ENCODE results near the gene SERPINA12.

Gene SERPINA12

DNA sequence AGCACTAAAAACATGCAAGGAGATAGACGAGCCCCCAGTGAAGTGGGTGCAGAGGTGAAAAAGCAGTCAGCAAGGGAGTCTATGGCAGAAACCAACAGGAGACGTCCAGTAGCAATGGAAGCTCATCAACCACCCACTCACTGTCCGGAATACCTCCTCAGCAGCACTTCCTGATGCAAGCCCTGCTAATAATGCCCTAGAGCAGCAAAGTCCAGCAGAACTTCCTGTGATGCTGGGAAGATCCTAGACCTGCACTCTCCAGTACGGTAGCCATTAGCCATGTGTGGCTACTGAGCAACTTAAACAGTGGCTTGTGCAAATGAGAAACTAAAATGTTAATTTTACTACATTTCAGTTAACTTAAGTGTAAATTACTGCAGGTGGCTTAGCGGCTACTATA is 44.2 kb downstream of the SERPINA12 start:
- DNase-seq (ENCODE audit: low read depth): no peak

DNA sequence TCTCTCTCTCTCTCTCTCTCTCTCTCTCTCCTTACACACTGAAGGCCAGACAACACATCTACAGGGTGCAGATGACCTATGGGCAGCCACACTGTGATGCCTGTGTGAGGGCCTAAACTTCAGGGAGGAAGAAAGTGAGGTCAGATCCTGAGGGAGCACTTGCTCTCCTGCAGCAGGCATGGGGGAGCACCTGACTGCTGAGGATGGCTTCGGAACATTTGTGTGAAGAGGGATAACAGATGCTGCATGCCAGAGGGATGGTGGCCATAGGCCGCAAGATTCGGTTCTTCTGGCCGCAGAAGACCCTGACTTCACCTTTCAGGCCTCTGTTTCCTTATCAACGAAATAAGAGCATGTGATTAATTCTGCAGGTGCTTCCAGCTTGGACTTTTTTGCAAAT is 45.0 kb downstream of the SERPINA12 start:
- DNase-seq (ENCODE audit: low read depth): no peak

DNA sequence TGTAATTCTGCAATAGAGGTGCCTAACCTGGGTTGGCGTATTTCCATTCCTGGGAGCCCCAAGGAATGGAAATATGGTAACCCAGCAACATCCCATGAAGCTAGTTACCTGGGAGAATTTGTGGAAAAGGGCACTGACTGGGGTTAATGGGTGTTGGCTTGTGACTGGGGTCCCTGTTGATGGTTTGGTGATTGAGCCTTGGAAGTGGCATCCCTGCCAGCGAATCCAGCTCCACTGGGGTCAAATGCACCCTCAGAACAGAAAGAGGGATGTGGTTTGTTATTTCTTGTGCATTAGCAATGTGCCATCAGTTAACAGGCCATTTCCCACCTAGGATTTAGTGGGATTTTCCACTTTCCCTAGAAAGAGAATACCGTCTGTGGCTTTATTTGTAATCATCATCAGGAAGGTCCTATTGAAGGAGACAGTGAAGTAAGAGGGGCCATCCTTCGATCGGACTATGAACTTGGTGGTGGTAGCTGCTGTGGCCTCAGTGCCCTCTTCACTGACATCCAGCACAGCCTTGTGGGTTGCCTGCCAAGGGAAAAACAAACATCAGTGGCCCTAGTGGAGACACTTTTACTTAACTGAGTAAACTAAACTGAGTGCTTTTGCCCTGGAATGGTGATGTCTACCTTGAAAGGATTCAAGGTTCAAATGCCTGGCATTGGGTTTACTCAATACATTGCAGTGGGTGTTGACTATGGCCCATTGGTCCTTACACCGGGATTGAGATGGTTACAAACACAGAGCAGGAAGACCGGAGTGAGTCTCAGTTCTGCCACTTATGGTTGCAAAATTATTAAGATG is 46.3 kb downstream of the SERPINA12 start:
- DNase-seq (ENCODE audit: low read depth): no peak

DNA sequence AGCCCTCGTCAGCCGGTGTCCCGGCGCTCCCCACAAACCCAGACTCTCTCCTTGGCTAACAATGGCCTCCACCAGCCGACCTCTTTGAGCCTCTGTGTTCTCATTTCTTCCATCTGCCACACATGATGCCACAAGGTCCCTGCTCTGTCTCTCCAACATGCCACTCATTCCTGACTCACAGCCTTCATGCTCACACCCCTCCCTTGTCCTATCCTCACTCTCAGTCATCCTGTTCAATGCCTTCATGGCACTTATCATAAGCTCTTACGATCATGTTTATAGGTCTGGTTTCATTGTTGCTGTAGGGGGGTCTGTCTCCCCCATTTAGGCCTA is 47.1 kb downstream of the SERPINA12 start:
- DNase-seq (ENCODE audit: low read depth): no peak

DNA sequence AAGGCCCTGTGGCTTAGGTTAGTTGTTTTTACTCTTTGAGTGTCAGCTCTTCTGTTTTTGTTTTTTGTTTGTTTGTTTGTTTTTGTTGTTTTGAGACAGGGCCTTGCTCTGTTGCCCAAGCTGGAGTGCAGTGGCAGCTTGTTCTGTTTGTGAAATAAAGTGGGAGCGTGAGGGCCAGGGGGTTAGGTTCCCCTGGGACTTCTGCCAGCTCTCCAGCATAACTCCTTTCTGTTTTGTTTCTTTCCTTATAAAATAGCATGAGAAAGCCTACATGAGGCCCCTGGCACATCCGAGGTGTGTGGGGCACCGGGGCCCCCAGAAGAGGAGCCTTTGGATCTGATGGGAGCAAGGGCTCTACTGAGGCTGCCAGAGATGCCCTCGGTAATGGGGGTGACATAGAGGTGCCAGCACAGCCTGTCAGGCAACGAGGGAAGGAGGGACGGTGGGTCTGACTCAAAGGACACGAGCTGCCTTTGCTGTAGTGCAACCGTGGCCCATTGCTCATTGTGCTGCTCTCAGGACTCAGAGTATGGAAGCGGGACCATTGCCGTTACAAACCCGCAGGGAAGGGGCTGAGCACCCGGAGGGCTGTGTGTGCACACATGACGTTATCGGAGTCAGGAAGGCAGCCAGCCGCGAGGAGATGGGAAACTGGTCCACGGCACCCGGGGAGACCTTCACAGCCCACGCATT is 47.6 kb downstream of the SERPINA12 start:
- no peak for DNase-seq (ENCODE audit: low read depth)

DNA sequence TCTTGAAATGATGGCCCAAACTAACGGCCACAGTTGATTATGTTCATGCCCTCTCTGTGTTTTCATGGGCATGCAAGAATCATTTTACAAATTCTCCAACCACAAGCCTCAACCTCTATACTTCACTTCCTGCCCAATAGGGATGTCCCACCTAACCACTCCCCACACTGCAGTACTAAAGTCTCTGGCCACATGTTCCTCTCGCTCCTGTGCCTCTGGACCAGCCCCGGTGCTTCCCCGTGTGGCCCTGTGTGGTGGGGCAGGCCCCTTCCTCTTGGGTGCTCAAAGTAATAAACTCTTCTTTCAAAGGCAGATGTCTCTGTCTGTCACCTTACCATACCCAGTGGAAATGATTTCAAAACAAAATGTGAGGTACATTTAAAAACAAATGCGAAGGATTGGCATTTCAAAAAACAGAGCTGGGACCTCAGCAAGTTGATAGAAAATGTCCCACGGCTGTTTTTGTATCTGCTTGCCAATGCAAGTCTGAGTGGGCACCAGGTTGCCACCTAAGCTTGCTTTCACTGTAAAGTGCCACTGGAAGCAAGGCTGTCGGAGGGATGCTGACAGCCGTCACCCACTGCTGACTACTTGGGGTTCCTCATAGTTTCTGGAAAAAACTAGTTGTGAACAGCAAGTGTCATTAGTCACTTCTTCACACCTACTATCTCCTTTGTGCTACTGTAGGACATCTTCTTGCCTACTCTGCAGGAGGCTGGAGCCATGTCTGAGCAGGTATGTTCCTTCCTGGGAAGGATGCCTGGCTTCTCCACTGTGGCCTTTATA is 48.4 kb downstream of the SERPINA12 start:
- DNase-seq (ENCODE audit: low read depth): no peak

DNA sequence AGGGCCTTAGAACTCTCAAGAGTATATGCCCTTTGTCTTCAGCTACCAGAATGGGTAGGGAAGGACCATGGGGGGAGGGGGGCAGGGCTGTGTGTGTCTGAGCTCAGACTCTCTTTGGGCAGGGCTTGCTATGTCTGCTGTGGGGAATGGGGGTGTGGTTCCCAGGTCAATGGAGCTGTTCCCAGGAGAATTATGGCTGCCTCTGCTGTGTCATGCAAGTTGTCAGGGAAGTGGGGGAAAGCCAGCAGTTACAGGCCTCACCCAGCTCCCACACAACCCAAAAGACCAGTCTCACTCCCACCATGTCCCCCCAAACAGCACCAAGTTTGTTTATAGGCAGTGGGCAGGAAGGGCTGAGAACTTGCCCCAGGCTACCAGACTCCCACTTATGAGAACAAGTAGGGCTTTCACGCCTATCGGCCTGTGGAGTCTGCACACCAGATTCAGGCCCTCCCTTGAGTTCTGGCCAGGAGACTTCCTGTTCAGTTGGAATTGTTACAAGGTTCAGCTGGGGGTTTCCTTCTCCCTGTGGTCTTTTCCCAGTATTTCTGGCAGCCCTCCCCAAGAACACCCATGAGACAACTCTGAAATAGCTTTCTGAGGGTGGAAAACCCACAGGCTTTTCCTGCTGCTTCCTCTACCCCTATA is 50.6 kb downstream of the SERPINA12 start:
- no peak for DNase-seq (ENCODE audit: low read depth)

DNA sequence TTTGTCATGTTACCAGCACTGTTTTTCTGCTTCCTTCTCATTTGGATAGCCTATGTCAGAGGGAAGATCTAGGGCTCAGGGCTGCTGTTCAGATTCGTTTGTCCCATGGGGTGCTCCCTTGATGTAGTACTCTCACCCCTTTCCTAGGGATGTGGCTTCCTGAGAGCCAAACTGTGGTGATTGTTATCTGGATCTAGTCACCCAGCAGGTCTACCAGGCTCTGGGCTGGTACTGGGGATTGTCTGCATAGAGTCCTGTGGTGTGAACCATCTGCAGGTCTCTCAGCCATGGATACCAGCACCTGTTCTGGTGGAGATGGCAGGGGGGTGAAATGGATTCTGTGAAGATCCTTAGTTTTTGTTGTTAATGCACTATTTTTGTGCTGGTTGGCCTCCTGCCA is 51.2 kb downstream of the SERPINA12 start:
- no peak for DNase-seq (ENCODE audit: low read depth)

DNA sequence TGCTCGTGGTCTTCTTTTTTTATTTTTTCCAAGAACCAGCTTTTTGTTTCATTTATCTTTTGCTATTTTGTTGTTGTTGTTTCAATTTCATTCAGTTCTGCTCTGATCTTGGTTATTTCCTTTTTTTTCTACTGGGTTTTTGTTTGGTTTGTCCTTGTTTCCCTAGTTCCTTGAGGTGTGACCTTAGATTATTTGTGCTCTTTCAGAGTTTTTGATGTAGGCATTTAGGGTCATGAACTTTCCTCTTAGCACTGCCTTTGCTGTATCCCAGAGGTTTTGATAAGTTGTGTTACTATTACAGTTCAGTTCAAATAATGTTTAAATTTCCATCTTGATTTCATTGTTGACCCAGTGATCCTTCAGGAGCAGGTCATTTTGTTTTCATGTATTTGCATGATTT is 53.3 kb downstream of the SERPINA12 start:
- DNase-seq (ENCODE audit: low read depth): no peak

DNA sequence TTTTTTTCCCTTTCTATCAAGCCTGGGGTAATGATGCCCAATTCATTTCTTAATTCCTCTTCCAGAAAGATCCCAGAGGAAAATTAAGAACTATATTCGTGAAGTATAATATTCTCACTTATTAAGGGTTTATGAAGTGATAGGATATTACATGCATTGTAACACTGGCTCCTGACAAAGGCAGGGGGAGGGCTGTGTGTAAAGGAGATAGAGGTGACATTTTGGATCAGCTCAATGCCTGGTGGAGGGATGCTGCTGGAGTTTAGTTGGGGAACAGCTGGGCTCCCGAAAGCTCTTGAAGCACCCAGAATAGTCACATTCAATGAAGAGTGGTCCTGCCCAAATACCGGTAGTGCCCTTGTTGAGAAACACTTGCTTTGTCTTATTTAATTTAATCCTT is 57.4 kb downstream of the SERPINA12 start:
- no peak for DNase-seq (ENCODE audit: low read depth)

DNA sequence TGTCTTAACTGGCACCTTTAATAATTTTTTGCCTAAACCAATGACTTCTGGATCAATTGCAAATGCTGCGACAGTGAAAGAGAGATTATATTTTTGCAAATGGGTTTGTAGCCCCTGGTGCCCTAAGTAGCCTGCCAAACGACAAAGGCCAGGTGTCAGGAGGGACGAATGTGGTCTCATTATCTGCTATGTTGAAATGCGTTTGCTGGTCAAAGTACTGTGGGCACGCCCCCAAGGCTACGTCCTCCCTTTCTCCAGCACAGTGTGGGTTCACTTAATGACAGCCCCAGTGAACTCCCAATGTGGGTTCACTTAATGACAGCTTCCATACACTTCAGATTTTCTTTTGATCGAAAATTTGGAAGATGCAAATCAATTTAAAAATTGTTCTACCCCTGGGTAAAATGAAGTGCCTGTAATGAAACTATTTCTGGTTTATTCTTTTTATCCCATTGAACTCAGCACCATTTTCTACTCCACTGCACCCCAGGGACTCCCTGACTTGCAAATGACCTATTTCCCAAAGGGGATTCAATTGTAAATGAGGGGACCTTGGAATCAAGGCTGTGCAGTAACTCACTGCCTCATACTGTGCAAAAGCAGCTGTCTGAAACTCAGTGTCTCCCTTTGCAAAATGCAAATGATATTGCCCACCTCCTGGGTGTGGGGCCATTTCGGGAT is 58.0 kb downstream of the SERPINA12 start:
- no peak for DNase-seq (ENCODE audit: low read depth)

DNA sequence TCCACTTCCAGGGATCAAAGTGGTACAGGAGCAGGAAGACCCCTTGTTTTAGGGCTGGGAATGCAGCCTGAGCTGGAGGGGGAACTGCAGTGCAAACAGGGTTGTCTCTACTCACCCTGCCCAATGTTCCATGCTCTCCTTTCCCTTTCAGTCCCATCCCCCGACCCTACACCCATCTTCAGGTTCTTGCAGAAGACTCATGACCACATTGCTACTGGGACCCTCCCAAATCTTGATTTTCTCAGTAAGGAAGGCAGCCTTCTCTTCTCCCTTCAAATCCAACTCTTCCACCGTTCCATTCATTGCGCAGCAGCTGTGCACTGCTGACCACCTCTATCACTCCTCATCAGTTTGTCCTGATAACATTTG is 58.6 kb downstream of the SERPINA12 start:
- no peak for DNase-seq (ENCODE audit: low read depth)

DNA sequence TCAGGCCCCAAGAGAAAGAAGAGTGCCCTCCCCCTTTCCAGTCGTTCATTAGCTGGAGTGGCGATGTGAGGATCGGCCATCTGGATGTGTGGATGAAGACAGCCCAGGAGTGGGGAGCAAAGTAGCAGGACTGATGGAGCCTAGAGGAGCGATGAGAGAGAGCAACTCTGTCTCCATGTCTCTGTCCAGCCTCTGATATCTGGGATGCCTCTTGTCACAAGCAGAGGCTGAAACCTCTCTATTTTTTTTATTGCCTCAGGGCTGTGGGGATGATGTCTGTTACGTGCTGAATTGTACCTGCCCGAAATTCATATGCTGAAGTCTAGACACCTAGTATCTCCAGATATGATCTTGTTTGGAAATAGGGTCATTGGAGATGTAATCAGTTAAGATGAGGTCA is 59.3 kb downstream of the SERPINA12 start:
- DNase-seq (ENCODE audit: low read depth): no peak

DNA sequence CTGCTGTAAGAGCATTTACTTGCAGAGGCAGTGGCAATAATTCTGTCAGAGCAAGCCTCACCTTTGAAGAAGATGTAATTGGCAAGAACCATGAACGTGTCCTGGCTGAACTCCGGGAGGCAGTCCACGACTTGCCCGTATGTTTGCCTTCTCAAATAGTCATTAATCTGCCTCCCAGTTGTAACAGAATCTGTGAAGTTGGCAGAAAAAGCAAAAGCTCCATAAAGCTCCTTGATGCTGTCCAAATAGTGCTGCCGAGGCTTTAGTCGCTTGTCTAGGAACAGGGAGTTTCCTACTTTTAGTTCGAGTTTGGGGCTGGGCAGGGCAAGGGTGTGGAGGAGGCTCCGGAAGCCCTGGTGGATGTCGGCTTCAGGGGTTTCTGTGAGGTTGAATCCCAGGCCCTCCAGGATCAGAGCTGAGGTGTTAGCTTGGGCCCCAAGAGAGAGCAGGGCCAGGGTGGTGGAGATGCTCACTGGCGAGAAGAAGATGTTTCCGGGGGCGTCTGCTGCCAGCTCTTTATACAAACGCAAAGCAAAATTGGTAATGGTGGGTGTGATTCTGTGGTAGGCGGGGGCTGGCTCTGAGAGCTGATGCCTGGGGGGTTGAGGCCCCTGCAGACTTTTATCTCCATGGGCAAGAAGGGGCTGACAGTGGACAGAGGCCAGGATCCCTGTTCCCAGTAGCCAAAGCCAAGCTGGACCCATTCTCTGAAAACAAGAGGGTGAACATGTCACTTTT is 61.0 kb downstream of the SERPINA12 start:
- no peak for DNase-seq (ENCODE audit: low read depth)

DNA sequence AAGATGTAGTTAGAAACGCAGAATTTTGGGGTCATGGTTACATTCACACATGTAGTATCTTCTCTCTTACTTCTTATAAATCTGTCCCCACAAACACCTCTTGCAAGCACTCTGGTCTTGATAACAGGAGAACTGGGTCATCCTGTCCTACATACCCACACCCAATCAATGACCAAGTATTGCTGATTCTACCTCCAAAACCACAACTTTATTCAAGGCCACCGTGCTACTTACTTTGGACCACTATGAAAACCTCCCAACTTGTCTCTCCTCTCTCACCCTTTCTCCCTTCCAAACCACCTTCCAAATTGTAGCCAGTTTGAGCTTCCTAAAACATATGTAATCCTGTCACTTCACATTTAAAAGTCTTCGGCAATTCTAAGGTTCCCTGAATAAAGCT is 62.1 kb downstream of the SERPINA12 start:
- no peak for DNase-seq (ENCODE audit: low read depth)

DNA sequence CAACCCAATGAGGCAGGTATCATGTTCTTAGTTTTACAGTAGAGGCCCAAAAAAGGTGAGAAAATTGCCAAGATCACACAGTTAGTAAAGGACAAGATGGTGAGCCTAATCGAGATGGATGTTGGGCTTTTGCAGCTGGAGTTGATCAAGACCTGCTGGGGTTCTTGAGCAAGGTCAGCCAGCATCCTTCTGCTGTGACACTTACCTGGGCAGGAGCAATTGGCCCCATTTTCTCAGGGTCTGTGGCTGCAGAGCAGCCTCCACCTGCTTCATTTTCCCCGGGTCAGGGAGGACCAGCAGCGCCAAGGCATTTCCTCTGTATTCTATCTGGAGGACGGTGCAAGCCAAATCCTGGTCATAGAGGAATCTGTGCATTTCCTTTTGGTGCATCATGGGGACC is 63.1 kb downstream of the SERPINA12 start:
- DNase-seq (ENCODE audit: low read depth): no peak

DNA sequence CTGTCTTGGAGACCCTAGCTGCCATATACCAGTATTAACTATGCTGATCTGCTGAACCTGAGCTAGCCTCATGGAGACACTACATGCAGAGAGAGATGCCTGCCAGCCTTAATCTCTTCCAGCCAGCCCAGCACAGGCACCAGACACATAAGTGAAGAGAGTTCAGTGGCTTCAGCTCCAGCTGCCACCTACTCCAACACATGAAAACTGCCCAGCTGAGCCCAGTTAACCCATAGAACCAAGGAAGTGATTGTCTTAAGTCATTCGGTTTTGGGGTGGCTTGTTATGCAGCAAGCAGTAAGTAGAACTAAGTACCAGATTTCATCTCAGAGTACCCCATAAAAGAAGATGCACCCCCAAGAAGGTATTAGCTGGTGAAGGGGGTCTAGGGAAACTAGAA is 64.3 kb downstream of the SERPINA12 start:
- DNase-seq (ENCODE audit: low read depth): no peak

DNA sequence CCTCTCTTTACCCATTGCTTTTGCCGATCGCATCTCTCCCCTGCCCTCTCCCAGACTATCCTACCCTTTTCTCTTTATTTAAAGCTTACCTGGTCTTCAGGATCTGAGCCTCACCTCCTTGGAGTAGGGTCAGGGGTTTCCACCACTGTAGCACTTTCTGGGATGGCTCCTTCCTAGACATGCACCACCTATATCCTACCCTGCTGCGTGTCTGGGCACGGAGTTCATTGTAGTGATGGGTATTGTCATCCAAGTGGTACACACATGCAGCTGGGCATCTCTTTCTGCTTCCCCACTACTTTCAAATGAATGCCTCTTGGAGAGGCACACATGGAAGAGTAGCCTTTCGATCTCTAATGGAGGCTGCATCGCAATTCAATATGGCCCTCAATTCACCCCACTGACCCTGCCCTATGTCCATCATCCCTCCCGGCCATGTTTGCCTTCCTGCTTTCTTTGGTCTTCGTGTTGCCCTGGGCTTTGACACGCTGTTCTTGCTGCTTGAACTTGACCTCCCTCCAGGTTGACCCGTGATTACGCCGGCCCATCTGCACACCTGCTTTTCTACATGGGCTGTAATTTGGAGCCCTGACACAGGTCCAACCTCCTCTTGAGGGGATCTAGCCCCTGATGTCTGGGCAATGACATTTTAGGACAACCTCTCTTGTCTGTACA is 67.6 kb downstream of the SERPINA12 start:
- DNase-seq (ENCODE audit: low read depth): no peak

DNA sequence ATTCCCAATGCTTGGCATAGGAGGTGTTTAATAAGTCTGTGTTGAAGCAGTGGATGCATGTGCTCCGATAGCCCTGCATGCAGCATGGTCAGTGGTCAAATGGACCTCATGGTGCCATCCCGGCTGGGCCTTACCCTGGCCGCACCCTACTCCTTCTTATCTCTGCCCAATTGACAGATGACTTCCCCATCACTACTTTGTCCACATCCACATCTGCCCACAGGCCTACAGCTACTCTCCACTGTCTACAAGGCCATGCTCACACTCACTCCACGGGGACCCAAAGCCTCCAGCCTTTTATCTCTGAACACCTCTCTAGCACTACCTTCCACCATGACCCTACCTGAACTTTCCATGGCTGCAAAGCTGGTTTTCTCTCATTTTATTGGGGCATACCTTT is 68.1 kb downstream of the SERPINA12 start:
- DNase-seq (ENCODE audit: low read depth): no peak

DNA sequence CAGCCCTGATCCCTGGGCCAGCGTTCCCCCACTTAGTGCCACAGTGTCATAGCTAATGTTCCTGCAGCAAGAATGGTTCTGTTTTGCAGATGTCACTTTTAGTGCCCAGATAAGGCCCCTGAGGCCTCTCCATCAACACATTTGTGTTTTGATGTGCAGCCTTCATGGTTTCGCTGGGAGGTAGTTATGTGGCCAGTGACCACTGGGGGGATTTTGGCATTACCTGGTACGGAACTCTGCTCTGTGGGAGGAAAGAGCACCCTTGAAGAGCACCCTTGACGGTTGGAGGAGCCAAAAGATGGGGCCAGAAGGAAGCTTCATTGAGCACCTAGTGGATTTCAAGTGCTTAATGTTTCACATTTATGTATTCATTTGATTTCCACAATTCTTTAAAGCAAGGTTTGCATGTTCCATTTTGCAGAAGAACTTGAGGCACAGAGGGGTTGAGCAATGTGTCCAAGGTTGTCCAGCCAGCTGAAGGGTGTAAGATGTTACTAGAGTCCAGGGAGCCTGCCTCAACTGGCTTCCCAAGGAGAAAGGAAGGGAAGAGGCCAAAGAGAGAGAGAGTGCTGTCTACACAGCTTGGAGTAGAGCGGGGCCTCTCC is 69.7 kb downstream of the SERPINA12 start:
- no peak for DNase-seq (ENCODE audit: low read depth)

Data from activated gamma-delta T cell treated with anti-CD3 and anti-CD28 coated beads, Interleukin-2, amount 50 U/mL, for 16 hours (primary cell).